Measurements from ENCODE around the gene DOCK7. TPM values are rescaled to one million over a fixed set of nuclear protein-coding genes. Genes with fewer than 3 reads are reported as not detected.
A peak's percentile ranks its signal among the peaks of the same experiment; 100 is the strongest.

Gene DOCK7
- total and polyA plus RNA-seq, 2 of the 13 experiments (the other 11 are each of a cell fraction or from before 2014, with no cell fraction given): 45.7 to 67.2 TPM

- no peak for TF ChIP-seq ZBTB3 (CRISPR knock-in tag; IDR thresholded peaks at IDR 0.05; ENCODE audit: borderline replicate concordance, low read depth)
- no peak; the same call in 1 of the 2 replicates for TF ChIP-seq ZNF788 (CRISPR knock-in tag; IDR thresholded peaks at IDR 0.05; ENCODE audit: borderline replicate concordance)
- no peak for TF ChIP-seq ZSCAN5A (CRISPR knock-in tag; IDR thresholded peaks at IDR 0.05; ENCODE audit: borderline replicate concordance)
- TF ChIP-seq GRHL1 (CRISPR knock-in tag; conservative IDR thresholded peaks at IDR 0.05): no peak
- TF ChIP-seq NCOA1 (CRISPR knock-in tag; IDR thresholded peaks at IDR 0.05): no peak
- peak; percentile 56; the same call in 1 of the 3 replicates for TF ChIP-seq MXI1 (IDR thresholded peaks at IDR 0.05; ENCODE audit: borderline replicate concordance, low read depth, low read length)
- peak; percentile 47 for TF ChIP-seq RAD21 (CRISPR knock-in tag; IDR thresholded peaks at IDR 0.05)
- no peak; the same call in none of the 2 replicates for TF ChIP-seq ZNF546 (CRISPR knock-in tag; conservative IDR thresholded peaks at IDR 0.05)
- no peak for TF ChIP-seq RORA (CRISPR knock-in tag; IDR thresholded peaks at IDR 0.05)
- no peak for TF ChIP-seq SNAPC5 (CRISPR knock-in tag; IDR thresholded peaks at IDR 0.05; ENCODE audit: borderline replicate concordance)
- no peak for TF ChIP-seq ZNF121 (CRISPR knock-in tag; IDR thresholded peaks at IDR 0.05)
- no peak for TF ChIP-seq ZFP41 (CRISPR knock-in tag; IDR thresholded peaks at IDR 0.05; ENCODE audit: borderline replicate concordance)
- TF ChIP-seq KLF13 (CRISPR knock-in tag; IDR thresholded peaks at IDR 0.05): no peak
- no peak; the same call in 1 of the 2 replicates for TF ChIP-seq MTF1 (CRISPR knock-in tag; IDR thresholded peaks at IDR 0.05)
- no peak for TF ChIP-seq KLF9 (CRISPR knock-in tag; IDR thresholded peaks at IDR 0.05; ENCODE audit: low read depth)
- TF ChIP-seq, protein P1, sequence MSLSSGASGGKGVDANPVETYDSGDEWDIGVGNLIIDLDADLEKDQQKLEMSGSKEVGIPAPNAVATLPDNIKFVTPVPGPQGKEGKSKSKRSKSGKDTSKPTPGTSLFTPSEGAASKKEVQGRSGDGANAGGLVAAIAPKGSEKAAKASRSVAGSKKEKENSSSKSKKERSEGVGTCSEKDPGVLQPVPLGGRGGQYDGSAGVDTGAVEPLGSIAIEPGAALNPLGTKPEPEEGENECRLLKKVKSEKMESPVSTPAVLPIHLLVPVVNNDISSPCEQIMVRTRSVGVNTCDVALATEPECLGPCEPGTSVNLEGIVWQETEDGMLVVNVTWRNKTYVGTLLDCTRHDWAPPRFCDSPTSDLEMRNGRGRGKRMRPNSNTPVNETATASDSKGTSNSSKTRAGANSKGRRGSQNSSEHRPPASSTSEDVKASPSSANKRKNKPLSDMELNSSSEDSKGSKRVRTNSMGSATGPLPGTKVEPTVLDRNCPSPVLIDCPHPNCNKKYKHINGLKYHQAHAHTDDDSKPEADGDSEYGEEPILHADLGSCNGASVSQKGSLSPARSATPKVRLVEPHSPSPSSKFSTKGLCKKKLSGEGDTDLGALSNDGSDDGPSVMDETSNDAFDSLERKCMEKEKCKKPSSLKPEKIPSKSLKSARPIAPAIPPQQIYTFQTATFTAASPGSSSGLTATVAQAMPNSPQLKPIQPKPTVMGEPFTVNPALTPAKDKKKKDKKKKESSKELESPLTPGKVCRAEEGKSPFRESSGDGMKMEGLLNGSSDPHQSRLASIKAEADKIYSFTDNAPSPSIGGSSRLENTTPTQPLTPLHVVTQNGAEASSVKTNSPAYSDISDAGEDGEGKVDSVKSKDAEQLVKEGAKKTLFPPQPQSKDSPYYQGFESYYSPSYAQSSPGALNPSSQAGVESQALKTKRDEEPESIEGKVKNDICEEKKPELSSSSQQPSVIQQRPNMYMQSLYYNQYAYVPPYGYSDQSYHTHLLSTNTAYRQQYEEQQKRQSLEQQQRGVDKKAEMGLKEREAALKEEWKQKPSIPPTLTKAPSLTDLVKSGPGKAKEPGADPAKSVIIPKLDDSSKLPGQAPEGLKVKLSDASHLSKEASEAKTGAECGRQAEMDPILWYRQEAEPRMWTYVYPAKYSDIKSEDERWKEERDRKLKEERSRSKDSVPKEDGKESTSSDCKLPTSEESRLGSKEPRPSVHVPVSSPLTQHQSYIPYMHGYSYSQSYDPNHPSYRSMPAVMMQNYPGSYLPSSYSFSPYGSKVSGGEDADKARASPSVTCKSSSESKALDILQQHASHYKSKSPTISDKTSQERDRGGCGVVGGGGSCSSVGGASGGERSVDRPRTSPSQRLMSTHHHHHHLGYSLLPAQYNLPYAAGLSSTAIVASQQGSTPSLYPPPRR (CRISPR knock-in tag; IDR thresholded peaks at IDR 0.05; ENCODE audit: borderline replicate concordance): no peak
- TF ChIP-seq ELF4 (CRISPR knock-in tag; IDR thresholded peaks at IDR 0.05; ENCODE audit: borderline replicate concordance): peak; percentile 64; the same call in 1 of the 2 replicates
- TF ChIP-seq ZSCAN12 (CRISPR knock-in tag; IDR thresholded peaks at IDR 0.05): no peak
- no peak for TF ChIP-seq ZNF207 (IDR thresholded peaks at IDR 0.05; ENCODE audit: borderline replicate concordance)
- no peak for TF ChIP-seq KDM4B (CRISPR knock-in tag; IDR thresholded peaks at IDR 0.05)
- 0 out of 2 replicates have a peak, but pooled peaks have one; percentile 25 for TF ChIP-seq DNMT1 (CRISPR knock-in tag; IDR thresholded peaks at IDR 0.05)
- peak; percentile 73 for TF ChIP-seq CBX1 (IDR thresholded peaks at IDR 0.05; ENCODE audit: low read depth)
- peak; percentile 65; the same call in 1 of the 2 replicates for TF ChIP-seq HOXA5 (CRISPR knock-in tag; IDR thresholded peaks at IDR 0.05)
- no peak for TF ChIP-seq KDM5B (CRISPR knock-in tag; IDR thresholded peaks at IDR 0.05; ENCODE audit: borderline replicate concordance)
Observed at GRCh38 chr1:62436039-62436465, 252.1 kb downstream of the DOCK7 start (continued).

All from HepG2 (cell line).